Measurements from ENCODE around the gene CCDC51. TPM values are rescaled to one million over a fixed set of nuclear protein-coding genes. Genes with fewer than 3 reads are reported as not detected.

CCDC51 gene
- polyA plus RNA-seq, 1 donor (not counting 4 experiments of a cell fraction or from before 2014, with no cell fraction given) = 27.9 TPM

- no peak overlapping the region for H3K9ac ChIP-seq (ENCODE audit: control insufficient read depth, extremely low read depth, insufficient read depth, low read length)
- FAIRE-seq = no peak
- no peak for DNase-seq (ENCODE audit: low read depth, low spot score)
- TF ChIP-seq EZH2 (IDR thresholded peaks at IDR 0.05; ENCODE audit: low read length) (no peak), CTCF (optimal IDR thresholded peaks at IDR 0.05 in 1 of 3, IDR thresholded peaks at IDR 0.05 in 1 of 3, conservative IDR thresholded peaks at IDR 0.05 in 1 of 3; ENCODE audit: extremely low read depth in 1 of 3, insufficient read depth in 2 of 3, low read length in 3 of 3) (no peak)
- peaks cover 33% of the 10 kb centered on the region for H3K79me2 ChIP-seq (ENCODE audit: control insufficient read depth, insufficient read depth, low read length)
- peaks cover 56 to 65% of the 10 kb centered on the region in 2 experiments for H3K36me3 ChIP-seq (ENCODE audit: control insufficient read depth in 2 of 2, extremely low read depth in 1 of 2, insufficient read depth in 2 of 2, low read length in 2 of 2)
- peaks cover 14% of the 10 kb centered on the region for H4K20me1 ChIP-seq (ENCODE audit: control insufficient read depth, extremely low read depth, insufficient read depth, low read length)
- peaks cover 1% of the 10 kb centered on the region for H3K9me1 ChIP-seq (ENCODE audit: control insufficient read depth, extremely low read depth, insufficient read depth, low read length)
- H3K27ac ChIP-seq (ENCODE audit: control insufficient read depth, insufficient read depth, low read length) = no peak overlapping the region
- H3K9me3 ChIP-seq (ENCODE audit: control insufficient read depth, low read depth, low read length) = no peaks in the 10 kb centered on the region
- H2AFZ ChIP-seq (ENCODE audit: control insufficient read depth, low read length) = no peak overlapping the region
- peaks cover 13% of the 10 kb centered on the region for H3K4me1 ChIP-seq (ENCODE audit: control insufficient read depth, extremely low read depth, insufficient read depth, low read length)
- dilution Hi-C loops (cut with MboI; ENCODE audit: extremely low pct_ligation_motif_present, low sequenced_read_pairs) = no loop called here
- H3K4me3 ChIP-seq (ENCODE audit: control insufficient read depth in 2 of 3, extremely low read depth in 1 of 3, insufficient read depth in 2 of 3, low read depth in 1 of 3, low read length in 3 of 3) = no peak overlapping the region
- no peak overlapping the region for H3K4me2 ChIP-seq (ENCODE audit: control insufficient read depth, extremely low read depth, insufficient read depth, low read depth, low read length)
- no peaks in the 10 kb centered on the region for H3K27me3 ChIP-seq (ENCODE audit: control insufficient read depth, extremely low read depth, insufficient read depth, low read length)
These were observed 21.3 kb downstream of the CCDC51 start for GRCh38 chr3:48418651-48419050.

- Histone ChIP-seq H3K27ac (ENCODE audit: control insufficient read depth, insufficient read depth, low read length) (no peak overlapping the region), H3K9me1 (ENCODE audit: control insufficient read depth, extremely low read depth, insufficient read depth, low read length) (peaks cover 3% of the 10 kb centered on the region), H3K36me3 (ENCODE audit: control insufficient read depth in 2 of 2, extremely low read depth in 1 of 2, insufficient read depth in 2 of 2, low read length in 2 of 2) (peaks cover 56 to 63% of the 10 kb centered on the region in 2 experiments), H3K9ac (ENCODE audit: control insufficient read depth, extremely low read depth, insufficient read depth, low read length) (no peak overlapping the region), H3K79me2 (ENCODE audit: control insufficient read depth, insufficient read depth, low read length) (peaks cover 28% of the 10 kb centered on the region), H3K9me3 (ENCODE audit: control insufficient read depth, low read depth, low read length) (no peaks in the 10 kb centered on the region), H3K4me2 (ENCODE audit: control insufficient read depth, extremely low read depth, insufficient read depth, low read depth, low read length) (no peak overlapping the region), H4K20me1 (ENCODE audit: control insufficient read depth, extremely low read depth, insufficient read depth, low read length) (peaks cover 17% of the 10 kb centered on the region), H3K4me3 (ENCODE audit: control insufficient read depth in 2 of 3, extremely low read depth in 1 of 3, insufficient read depth in 2 of 3, low read depth in 1 of 3, low read length in 3 of 3) (no peak overlapping the region), H3K4me1 (ENCODE audit: control insufficient read depth, extremely low read depth, insufficient read depth, low read length) (peaks cover 19% of the 10 kb centered on the region), H3K27me3 (ENCODE audit: control insufficient read depth, extremely low read depth, insufficient read depth, low read length) (no peaks in the 10 kb centered on the region), H2AFZ (ENCODE audit: control insufficient read depth, low read length) (no peak overlapping the region)
- DNase-seq (ENCODE audit: low read depth, low spot score) (no peak), FAIRE-seq (no peak)
- dilution Hi-C loops (cut with MboI; ENCODE audit: extremely low pct_ligation_motif_present, low sequenced_read_pairs) = no loop called here
- TF ChIP-seq EZH2 (IDR thresholded peaks at IDR 0.05; ENCODE audit: low read length) (no peak), CTCF (optimal IDR thresholded peaks at IDR 0.05 in 1 of 3, IDR thresholded peaks at IDR 0.05 in 1 of 3, conservative IDR thresholded peaks at IDR 0.05 in 1 of 3; ENCODE audit: extremely low read depth in 1 of 3, insufficient read depth in 2 of 3, low read length in 3 of 3) (no peak)
These were observed 21.8 kb downstream of the CCDC51 start for GRCh38 chr3:48418140-48418539.

Measured in keratinocyte (primary cell).